GM20000 (cell line): ENCODE measurements around the gene DRGX.

Experiments used
- DNase-seq: peaks from one replicate; pipeline ENCODE4 v3.0.0; 2012; ENCODE audit warnings: low spot score
- TF ChIP-seq, protein P1 (sequence below): IDR thresholded peaks from 2 replicates; pipeline ENCODE4 v1.5.1; 2012; ENCODE audit warnings: mild to moderate bottlenecking, control low read depth; ENCODE audit errors: extremely low read depth, missing control alignments

The DRGX gene

DNA sequence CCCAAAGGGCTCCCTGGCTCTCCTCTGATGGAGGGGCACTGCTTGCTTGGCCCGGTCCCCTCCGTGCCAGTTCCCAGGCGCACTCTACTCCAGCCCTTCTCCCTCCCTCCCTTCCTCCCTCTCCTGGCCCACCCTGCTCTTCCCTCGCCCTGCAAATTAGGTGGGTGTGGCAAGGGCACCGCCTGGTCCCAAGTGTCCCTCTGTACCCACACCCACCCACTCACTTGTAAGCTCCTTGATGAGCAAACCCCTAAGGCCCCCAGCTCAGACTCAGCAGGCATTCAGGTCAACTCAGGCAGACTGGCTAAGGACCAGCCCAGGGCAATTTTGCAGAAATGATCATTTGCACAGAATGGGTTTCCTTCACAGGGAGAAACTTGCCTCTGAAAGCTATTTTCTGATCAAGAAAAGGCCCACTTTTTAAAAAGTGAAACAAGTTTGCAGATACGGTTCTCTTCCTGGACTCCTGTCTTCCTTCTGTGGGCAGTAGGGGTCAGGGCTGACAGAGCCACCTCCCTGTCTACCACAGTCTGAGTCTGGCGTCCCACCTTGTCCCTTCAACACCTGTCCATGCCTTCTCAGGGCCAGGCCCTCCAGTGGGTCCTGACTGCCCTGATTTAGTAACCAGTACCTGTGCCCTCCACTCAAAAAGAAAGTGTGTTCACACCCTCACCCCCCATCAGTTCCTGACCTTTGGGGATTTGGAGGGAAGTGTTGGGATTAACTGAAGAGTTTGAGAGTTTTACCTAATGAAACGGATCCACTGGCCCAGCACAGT is 68.7 kb downstream of the DRGX start:
- no peak for DNase-seq
- TF ChIP-seq, protein P1, sequence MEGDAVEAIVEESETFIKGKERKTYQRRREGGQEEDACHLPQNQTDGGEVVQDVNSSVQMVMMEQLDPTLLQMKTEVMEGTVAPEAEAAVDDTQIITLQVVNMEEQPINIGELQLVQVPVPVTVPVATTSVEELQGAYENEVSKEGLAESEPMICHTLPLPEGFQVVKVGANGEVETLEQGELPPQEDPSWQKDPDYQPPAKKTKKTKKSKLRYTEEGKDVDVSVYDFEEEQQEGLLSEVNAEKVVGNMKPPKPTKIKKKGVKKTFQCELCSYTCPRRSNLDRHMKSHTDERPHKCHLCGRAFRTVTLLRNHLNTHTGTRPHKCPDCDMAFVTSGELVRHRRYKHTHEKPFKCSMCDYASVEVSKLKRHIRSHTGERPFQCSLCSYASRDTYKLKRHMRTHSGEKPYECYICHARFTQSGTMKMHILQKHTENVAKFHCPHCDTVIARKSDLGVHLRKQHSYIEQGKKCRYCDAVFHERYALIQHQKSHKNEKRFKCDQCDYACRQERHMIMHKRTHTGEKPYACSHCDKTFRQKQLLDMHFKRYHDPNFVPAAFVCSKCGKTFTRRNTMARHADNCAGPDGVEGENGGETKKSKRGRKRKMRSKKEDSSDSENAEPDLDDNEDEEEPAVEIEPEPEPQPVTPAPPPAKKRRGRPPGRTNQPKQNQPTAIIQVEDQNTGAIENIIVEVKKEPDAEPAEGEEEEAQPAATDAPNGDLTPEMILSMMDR = no peak

DNA sequence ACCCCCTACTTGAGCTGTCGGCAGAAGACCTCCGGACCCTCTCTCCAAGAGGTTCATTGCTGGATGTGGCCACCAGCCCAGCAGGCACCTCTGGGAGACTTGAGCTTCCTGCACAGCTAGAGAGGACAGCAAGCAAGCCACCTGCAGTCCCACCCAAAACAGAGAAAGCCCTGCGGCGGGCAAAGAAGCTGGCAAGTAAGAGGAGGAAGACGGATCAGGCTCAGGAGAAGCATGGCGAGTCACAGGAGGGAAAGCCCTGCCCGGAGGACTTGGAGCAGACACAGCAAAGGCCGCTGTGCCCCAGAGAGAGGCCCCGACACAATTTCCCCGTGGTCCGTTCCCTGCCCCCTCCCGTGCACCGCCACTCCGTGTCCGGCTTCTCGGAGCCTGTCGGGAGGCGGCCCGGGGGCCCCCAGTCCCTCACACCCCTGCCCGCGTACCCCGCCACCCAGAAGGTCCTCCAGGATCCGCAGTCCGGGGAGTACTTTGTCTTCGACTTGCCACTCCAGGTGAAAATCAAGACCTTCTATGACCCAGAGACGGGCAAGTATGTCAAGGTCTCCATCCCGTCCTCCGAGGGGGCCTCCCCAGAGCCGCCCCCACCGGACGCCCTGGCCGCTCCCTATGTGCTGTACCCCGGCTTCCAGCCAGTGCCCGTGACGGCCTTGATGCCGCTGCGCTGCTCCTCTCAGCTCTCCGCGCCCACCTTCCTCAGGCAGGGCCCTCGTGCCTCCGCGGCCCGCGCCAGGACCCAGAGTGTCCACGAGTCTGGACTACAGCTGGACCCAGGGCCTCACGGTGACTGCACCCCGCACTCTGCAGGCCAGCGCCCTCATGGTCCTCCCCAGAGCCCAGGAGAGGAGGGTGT is 69.7 kb downstream of the DRGX start:
- TF ChIP-seq, protein P1 = no peak
- no peak for DNase-seq

DNA sequence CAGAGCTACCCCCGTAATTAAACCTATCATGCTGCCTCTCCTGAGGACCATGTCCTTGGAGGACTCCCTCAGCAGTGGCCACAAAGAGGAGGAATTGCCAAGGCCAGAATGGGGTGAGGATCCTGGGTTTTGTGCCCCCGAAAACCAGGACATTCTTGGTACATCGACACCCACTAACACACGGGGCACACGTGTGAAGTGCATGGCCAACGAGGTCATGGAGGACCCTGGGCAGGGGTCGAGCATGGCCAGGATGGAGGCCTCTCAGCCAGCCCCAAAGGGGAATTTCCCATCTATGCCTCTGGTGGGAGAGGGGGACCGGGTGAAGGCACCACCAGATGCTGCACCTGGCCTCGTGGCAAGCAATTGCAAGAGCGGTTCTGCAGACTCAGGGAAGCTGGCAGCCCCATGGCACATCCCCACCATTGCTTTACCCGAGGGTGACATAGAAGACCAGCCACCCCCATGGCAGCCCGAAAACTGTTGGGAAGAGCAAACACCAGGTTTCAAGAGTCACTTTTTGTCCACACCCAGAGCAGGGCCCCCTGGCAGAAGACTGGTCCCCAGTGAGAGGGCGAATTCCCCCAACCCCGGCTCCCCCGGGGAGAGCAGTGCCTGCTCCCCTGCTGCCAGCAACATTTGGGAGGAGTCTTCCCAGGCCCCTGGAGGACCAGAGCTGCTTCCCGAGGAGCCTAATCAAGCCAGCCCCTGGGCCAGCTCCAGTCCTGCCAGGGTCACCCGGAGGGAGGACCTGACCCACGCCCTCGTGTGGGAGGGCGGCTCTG is 70.6 kb downstream of the DRGX start:
- no peak for DNase-seq
- TF ChIP-seq, protein P1 = no peak

- TF ChIP-seq, protein P1 = no peak
- no peak for DNase-seq
These were observed 71.2 kb downstream of the DRGX start for GRCh38 chr10:49324711-49325110.

DNA sequence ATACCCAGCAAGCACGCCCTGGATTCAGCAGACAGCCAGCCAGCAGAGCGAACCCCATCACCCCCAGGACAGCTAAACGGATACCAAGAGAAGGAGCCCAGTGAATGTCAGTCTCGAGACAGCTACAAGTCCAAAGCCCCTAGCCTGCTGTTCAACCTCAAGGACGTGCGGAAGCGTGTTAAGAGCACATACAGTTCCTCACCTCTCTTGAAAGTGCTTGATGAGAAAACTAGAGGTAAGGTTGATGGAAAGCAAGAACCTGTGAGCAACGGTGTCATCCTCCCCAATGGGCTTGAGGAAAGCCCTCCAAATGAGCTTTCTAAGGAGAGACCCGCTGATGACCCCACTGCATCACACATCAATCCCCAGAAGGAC is 72.0 kb downstream of the DRGX start:
- no peak for DNase-seq
- TF ChIP-seq, protein P1 = no peak

GRCh38 chr10:49323171-49323895 is 72.6 kb downstream of the DRGX start:
- DNase-seq = no peak
- TF ChIP-seq, protein P1 = no peak
